Measurements from ENCODE around the gene KIF12. TPM values are rescaled to one million over a fixed set of nuclear protein-coding genes. Genes with fewer than 3 reads are reported as not detected.
"Not testable (repeated sequence)": the region's sequence is repeated elsewhere in the genome, so short reads cannot be mapped to it uniquely, and the experiment has no call there.

Gene KIF12
- total RNA-seq, 1 donor from 2014 or later: not detected

GRCh38 chr9:114131808-114132549, 32.9 kb upstream of the KIF12 start:
- no peak overlapping the region for H3K27ac Mint-ChIP-seq (ENCODE audit: unreplicated experiment)
- no peaks in the 10 kb centered on the region for H3K36me3 Mint-ChIP-seq (ENCODE audit: low read depth)
- TF ChIP-seq, protein P1, sequence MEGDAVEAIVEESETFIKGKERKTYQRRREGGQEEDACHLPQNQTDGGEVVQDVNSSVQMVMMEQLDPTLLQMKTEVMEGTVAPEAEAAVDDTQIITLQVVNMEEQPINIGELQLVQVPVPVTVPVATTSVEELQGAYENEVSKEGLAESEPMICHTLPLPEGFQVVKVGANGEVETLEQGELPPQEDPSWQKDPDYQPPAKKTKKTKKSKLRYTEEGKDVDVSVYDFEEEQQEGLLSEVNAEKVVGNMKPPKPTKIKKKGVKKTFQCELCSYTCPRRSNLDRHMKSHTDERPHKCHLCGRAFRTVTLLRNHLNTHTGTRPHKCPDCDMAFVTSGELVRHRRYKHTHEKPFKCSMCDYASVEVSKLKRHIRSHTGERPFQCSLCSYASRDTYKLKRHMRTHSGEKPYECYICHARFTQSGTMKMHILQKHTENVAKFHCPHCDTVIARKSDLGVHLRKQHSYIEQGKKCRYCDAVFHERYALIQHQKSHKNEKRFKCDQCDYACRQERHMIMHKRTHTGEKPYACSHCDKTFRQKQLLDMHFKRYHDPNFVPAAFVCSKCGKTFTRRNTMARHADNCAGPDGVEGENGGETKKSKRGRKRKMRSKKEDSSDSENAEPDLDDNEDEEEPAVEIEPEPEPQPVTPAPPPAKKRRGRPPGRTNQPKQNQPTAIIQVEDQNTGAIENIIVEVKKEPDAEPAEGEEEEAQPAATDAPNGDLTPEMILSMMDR (conservative IDR thresholded peaks at IDR 0.05): no peak
- DNase-seq (ENCODE audit: low read depth, low spot score): no peak
- H3K4me1 Mint-ChIP-seq: no peaks in the 10 kb centered on the region
- peaks cover 3% of the 10 kb centered on the region for H3K27me3 Mint-ChIP-seq (ENCODE audit: low read depth)
- no peaks in the 10 kb centered on the region for H3K9me3 Mint-ChIP-seq
- H3K4me3 Mint-ChIP-seq: no peak overlapping the region

- no peak for DNase-seq (ENCODE audit: low read depth, low spot score)
- peaks cover 3% of the 10 kb centered on the region for H3K27me3 Mint-ChIP-seq (ENCODE audit: low read depth)
- TF ChIP-seq, protein P1 (conservative IDR thresholded peaks at IDR 0.05): no peak
- no peaks in the 10 kb centered on the region for H3K4me1 Mint-ChIP-seq
- no peak overlapping the region for H3K4me3 Mint-ChIP-seq
- H3K36me3 Mint-ChIP-seq (ENCODE audit: low read depth): no peaks in the 10 kb centered on the region
- no peaks in the 10 kb centered on the region for H3K9me3 Mint-ChIP-seq
- H3K27ac Mint-ChIP-seq (ENCODE audit: unreplicated experiment): no peak overlapping the region
Measured at GRCh38 chr9:114130624-114131277, 31.7 kb upstream of the KIF12 start.

- no peaks in the 10 kb centered on the region for H3K9me3 Mint-ChIP-seq
- H3K36me3 Mint-ChIP-seq (ENCODE audit: low read depth): no peaks in the 10 kb centered on the region
- TF ChIP-seq, protein P1 (conservative IDR thresholded peaks at IDR 0.05): no peak
- no peaks in the 10 kb centered on the region for H3K4me1 Mint-ChIP-seq
- H3K4me3 Mint-ChIP-seq: no peak overlapping the region
- no peak for DNase-seq (ENCODE audit: low read depth, low spot score)
- H3K27ac Mint-ChIP-seq (ENCODE audit: unreplicated experiment): no peak overlapping the region
- H3K27me3 Mint-ChIP-seq (ENCODE audit: low read depth): peaks cover 2% of the 10 kb centered on the region
Measured at GRCh38 chr9:114130141-114130540, 31.0 kb upstream of the KIF12 start.

DNA sequence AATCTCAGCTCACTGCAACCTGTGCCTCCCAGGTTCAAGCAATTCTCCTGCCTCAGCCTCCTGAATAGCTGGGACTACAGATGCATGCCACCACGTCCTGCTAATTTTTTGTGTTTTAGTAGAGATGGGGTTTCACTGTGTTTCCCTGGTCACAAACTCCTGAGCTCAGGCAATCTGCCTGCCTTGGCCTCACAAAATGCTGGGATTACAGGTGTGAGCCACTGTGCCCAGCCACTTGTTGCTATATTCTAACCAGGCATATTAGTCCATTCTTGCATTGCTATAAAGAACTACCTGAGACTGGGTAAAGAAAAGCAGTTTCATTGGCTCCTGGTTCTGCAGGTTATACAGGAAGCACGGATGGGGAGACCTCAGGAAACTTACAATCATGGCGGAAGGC, 29.7 kb upstream of the KIF12 start:
- not testable (repeated sequence) for H3K4me3 Mint-ChIP-seq; H3K36me3 Mint-ChIP-seq (ENCODE audit: low read depth); H3K27ac Mint-ChIP-seq (ENCODE audit: unreplicated experiment); H3K4me1 Mint-ChIP-seq; H3K27me3 Mint-ChIP-seq (ENCODE audit: low read depth); DNase-seq (ENCODE audit: low read depth, low spot score); H3K9me3 Mint-ChIP-seq

- Mint-ChIP-seq H3K27ac (ENCODE audit: unreplicated experiment) (no peak overlapping the region), H3K9me3 (no peaks in the 10 kb centered on the region), H3K36me3 (ENCODE audit: low read depth) (no peaks in the 10 kb centered on the region), H3K4me1 (peaks cover 4% of the 10 kb centered on the region), H3K27me3 (ENCODE audit: low read depth) (no peaks in the 10 kb centered on the region), H3K4me3 (no peak overlapping the region)
- TF ChIP-seq, protein P1 (conservative IDR thresholded peaks at IDR 0.05): no peak
- DNase-seq (ENCODE audit: low read depth, low spot score): no peak
Measured at GRCh38 chr9:114126247-114127060, 27.4 kb upstream of the KIF12 start.

All from neural crest cell (in vitro differentiated cells).